Uterus (tissue), 2 donors: ENCODE results near the gene FLG.

Experiments
- POLR2A ChIP-seq, 2 donors: fragments of 450-650 bp; IDR thresholded peaks; one replicate each; pipeline ENCODE4 v1.6.1; 2016; ENCODE audit warnings: antibody characterized with exemption in 2 of 2, mild to moderate bottlenecking in 1 of 2, moderate library complexity in 1 of 2
- TF ChIP-seq, protein P1 (sequence below), 4 experiments: fragments of 200-600 bp in 2 of 4; fragments of 450-650 bp in 2 of 4; sonication (generic) in 2 of 4; IDR thresholded peaks; one replicate each; pipeline ENCODE4 v1.5.1; 2016 to 2019; ENCODE audit warnings: antibody characterized with exemption in 4 of 4, mild to moderate bottlenecking in 2 of 4, moderate library complexity in 1 of 4

DNA sequence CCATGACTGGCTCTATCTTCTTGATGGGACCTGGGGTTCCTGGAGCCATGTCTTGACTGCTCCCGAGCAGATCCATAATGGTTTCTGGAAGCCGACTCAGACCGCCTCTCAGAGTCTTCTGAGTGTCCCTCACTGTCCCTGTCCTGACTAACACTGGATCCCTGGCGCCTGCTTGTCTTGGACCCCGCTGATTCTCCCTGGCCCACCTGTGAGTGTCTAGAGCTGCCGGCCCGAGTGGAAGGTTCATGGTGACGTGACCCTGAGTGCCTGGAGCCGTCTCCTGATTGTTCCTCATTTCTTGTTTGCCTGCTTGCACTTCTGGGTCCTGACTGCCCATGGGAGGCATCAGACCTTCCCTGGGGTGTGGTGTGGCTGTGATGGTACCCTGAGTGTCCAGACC lies 15.1 kb downstream of the FLG start:
- TF ChIP-seq, protein P1, sequence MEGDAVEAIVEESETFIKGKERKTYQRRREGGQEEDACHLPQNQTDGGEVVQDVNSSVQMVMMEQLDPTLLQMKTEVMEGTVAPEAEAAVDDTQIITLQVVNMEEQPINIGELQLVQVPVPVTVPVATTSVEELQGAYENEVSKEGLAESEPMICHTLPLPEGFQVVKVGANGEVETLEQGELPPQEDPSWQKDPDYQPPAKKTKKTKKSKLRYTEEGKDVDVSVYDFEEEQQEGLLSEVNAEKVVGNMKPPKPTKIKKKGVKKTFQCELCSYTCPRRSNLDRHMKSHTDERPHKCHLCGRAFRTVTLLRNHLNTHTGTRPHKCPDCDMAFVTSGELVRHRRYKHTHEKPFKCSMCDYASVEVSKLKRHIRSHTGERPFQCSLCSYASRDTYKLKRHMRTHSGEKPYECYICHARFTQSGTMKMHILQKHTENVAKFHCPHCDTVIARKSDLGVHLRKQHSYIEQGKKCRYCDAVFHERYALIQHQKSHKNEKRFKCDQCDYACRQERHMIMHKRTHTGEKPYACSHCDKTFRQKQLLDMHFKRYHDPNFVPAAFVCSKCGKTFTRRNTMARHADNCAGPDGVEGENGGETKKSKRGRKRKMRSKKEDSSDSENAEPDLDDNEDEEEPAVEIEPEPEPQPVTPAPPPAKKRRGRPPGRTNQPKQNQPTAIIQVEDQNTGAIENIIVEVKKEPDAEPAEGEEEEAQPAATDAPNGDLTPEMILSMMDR (IDR thresholded peaks at IDR 0.05): no peak
- TF ChIP-seq POLR2A (IDR thresholded peaks at IDR 0.05): no peak
